OCI-LY3 (cell line): ENCODE measurements around the gene SYT8.

Experiments used
- EZH2phosphoT487 ChIP-seq: fragments of 200-600 bp; shearing (Covaris generic); IDR thresholded peaks from 2 replicates; pipeline ENCODE4 v1.6.1; 2018; ENCODE audit warnings: antibody characterized with exemption, mixed run types, low read depth
- TF ChIP-seq, protein P1 (sequence below): fragments of 200-600, 300-600 bp; sonication (generic); IDR thresholded peaks from 2 replicates; pipeline ENCODE4 v1.5.1; 2014; ENCODE audit warnings: antibody characterized with exemption, low read length, low read depth

DNA sequence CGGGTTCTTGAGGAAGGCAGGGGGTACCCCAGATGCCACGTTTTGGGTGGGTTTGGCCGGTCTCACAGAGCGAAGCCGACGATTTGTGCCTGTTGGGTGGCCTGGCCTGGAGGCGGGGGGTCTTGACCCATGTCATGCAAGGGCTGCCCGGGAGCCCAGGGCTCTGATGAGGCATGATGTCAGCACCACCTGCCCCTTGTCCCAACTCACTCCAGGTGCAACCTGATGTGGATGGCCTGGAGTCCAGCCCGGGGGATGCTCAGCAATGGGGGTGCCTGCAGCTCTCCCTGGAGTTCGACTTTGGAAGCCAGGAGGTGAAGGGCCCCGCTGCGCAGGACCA lies 851 bp downstream of the SYT8 start:
- TF ChIP-seq, protein P1, sequence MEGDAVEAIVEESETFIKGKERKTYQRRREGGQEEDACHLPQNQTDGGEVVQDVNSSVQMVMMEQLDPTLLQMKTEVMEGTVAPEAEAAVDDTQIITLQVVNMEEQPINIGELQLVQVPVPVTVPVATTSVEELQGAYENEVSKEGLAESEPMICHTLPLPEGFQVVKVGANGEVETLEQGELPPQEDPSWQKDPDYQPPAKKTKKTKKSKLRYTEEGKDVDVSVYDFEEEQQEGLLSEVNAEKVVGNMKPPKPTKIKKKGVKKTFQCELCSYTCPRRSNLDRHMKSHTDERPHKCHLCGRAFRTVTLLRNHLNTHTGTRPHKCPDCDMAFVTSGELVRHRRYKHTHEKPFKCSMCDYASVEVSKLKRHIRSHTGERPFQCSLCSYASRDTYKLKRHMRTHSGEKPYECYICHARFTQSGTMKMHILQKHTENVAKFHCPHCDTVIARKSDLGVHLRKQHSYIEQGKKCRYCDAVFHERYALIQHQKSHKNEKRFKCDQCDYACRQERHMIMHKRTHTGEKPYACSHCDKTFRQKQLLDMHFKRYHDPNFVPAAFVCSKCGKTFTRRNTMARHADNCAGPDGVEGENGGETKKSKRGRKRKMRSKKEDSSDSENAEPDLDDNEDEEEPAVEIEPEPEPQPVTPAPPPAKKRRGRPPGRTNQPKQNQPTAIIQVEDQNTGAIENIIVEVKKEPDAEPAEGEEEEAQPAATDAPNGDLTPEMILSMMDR = no peak
- TF ChIP-seq EZH2phosphoT487 = no peak
